Stimulated activated CD4-positive, alpha-beta T cell treated with anti-CD3 and anti-CD28 coated beads, Interleukin-4, amount 100 ng/mL, for 1 hour (primary cell): Measurements from ENCODE around the gene SYTL2.

Source experiments
- DNase-seq: peaks from one replicate; pipeline ENCODE4 v3.0.0-alpha.2; 2020

The SYTL2 gene

GRCh38 chr11:85827748-85828639 is 17.1 kb upstream of the SYTL2 start:
- no peak for DNase-seq

DNA sequence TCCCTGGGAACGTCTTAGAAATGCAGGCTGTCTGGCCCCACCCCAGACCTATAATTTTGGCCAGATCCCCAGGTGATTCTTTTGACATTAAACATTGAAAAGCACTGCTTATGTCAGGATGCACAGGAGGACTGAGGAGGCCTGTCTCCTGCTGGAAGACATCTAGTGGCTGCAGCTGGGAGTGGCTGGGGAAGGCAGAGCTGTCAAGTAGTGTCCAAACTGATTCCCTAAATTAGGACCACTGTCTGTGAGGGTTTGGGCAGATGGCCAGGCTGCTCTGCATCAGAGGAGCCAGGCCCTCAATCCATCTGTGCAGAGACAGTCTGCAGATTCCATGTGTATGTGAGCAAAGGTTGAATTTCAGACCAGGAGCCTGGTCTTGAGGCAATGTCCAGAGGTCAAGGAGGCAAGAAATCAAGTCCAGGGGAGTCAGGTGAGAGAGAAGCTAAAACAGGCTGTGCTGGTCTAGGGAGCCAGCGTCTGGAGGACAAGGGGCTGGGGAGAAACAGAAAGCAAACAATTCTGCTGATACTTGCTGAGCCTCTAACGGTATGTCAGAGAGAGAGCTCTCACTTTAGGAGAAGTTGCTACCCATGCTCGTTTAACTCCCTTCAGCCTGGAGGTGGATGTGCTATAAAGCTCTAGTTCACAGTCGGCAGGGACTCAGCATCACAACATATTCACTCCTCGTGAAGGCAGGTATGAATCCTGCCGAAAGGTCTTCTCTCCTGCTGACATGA is 15.3 kb upstream of the SYTL2 start:
- no peak for DNase-seq

- no peak for DNase-seq
Observed at GRCh38 chr11:85825616-85826015, 14.7 kb upstream of the SYTL2 start.

- DNase-seq, result no peak
Observed at GRCh38 chr11:85823816-85824215, 12.9 kb upstream of the SYTL2 start.

DNA sequence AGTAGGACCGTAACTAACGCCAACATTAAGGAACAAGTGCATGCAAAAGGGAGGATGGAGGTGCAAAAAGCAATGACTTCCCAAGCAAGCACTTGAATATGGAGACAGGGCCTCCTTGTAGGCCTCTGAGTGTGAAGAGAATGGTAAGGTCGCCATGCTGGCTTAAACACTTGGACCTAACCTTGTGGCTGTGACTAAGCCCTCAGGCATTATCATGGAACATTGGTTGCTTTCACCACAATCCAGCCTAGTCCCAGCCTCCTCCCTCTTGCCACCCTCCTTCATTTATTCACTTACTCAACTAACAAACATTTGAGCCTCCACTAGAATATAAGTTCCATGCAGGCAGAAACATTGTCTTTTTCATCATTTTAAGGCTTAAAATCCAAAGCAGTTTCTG is 11.9 kb upstream of the SYTL2 start:
- DNase-seq, result no peak

- no peak for DNase-seq
Observed at GRCh38 chr11:85821636-85822035, 10.7 kb upstream of the SYTL2 start.

- no peak for DNase-seq
Observed at GRCh38 chr11:85819441-85819840, 8.5 kb upstream of the SYTL2 start.

DNA sequence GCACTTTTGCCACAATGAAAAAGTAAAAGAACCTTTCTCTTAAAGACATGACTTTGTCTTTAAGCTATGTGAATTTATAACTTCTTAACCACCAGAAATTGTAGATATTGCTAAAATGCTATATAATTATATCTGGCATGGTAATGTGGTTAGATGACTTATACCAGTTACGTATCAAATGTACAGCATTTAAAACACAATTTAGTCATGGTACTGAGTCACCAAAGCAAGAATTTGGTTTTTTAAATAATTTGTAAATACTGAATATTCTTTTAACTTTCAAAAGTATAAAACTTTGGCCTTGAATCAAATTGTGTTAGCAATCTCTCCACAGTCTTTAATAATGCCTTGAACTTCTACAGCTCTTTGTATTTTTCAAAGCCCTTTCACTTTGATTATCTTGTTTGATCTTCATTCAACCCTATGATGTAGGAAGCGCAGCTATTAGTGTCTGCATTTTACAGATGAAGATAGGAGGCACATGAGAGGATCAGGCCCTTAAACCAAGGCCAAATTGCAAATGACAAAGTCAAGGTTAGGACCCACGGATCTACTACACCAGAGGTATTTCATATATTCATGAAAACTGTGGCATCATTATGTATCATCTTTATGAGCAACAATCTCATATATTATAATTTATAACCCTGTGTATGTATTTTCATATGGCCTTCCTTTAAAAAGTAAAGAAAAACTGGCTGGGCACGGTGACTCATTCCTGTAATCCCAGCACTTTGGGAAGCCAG is 4.4 kb upstream of the SYTL2 start:
- DNase-seq, result no peak

DNA sequence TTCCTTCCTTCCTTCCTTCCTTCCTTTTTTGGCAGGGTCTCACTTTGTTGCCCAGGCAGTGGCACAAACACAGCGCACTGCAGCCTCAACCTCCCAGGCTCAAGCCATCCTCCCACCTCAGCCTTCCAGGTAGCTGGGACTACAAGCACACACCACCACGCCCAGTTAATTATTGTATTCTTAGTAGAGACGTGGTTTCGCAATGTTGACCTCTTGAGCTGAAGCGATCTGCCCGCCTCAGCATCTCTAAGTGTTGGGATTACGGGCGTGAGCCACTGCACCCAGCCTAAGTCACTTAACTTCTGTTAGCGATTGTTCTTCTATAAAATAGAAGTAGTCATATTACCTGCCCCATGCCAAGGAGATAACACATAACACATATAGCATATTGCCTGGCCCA is 2.8 kb upstream of the SYTL2 start:
- no peak for DNase-seq

DNA sequence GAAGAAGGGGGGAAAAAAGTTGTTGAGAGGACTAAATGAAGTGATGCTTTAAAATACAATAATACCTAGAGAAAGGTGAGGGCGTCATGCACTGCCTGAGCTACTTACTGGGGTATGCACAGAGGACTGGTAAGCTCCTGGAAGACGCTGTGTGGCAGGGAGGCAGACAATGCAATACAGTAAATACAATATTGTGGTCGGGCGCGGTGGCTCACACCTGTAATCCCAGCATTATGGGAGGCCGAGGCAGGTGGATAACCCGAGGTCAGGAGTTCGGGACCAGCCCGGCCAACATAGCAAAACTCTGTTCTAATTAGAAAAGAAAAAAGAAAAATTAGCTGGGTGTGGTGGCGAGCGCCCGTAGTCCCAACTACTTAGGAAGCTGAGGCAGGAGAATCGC is 683 bp upstream of the SYTL2 start:
- DNase-seq, result no peak

GRCh38 chr11:85810521-85810870 is 445 bp downstream of the SYTL2 start:
- DNase-seq, result no peak

DNA sequence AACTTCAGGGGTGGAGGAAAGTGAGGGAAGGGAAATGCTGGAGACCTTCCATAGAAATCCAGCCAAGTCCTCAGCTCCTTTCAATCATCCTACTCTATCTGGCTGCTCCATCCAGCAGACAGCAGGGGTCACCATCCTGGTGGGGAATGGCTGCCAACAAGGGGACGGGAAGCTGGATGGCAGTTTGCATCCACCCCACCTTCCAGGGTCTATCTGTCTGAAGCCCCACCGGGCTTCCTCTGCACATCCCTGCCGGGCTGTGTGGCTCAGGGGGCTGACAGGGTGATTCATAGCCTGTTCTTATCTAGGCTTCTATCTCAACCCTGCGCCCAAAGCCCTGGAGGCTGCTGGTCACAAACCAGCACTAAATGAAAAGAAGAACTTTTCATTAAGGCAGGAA is 1.1 kb downstream of the SYTL2 start:
- DNase-seq, result no peak

DNA sequence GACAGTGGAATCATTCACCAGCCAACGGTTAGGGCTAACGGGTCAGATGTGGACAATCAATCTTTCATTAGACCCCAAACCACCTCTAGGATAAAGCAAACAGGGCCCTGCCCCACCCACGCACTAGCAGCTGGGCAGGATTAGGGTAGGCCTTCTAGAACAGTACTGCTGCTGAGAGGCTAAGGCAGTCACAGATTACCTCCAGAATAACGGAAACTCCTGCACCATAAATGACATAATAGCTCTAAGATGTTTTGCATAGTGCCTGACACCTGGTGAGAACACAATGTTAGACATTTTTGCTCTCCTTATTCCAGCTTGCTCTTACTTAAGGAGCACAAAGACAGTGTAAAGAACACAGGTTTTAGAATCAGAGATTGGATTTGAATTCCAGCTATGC is 1.8 kb downstream of the SYTL2 start:
- no peak for DNase-seq

DNA sequence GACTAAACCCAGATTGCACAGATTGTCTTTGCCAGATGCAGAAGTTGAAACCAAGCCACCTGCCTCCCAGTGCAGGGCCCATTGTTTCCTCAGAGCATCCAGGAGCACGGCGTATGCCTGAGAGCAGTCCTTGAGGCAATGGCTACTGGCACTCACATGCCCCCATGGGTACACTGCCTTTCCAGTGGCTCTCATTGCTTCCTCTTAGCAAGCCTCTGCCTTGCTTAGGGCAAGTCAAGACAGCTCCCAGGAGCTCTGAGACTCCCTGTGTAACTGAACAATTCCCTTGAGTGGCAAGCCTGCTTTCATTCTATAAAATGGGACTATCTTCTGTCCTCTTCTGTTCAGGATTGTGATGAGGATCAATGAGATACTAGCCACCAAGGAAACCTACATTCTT is 4.1 kb downstream of the SYTL2 start:
- no peak for DNase-seq

DNA sequence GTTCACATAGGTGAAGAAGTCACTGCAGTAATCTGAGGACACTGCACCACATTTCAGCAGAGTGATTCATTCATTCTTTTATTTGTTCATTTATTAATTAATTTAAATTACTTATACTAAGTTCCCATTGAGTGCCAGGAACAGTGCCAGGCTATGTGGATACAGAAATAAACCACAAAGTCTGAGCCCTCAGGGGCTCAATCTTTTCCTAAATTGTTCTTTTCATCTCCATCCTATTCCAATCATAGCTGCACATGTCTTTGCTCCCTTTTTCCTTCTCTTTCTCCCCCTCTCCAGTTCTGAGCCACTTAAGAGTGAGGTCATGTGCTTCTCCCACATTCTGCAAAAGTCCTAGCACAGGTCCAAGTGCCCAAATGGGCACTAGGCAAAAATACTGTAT is 4.9 kb downstream of the SYTL2 start:
- DNase-seq, result no peak

DNA sequence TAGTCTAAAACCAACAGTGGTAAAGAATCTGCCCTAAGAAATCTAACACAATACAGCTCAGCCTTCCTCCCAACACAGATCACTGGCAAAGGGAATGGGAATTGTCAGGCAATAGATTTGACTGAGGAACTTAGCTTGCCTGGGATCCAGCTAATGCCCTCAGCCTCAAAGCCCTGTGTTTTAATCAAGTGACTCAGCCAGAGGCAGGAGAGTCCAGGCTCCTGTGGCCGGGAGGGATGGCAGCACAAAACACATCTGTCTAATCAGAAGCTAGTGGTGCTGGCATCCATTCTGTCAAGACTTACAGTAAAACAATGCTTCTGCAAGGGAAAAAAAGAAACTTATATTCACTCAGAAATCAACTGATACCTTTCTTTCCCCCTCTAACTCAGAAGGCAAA is 5.6 kb downstream of the SYTL2 start:
- no peak for DNase-seq

DNA sequence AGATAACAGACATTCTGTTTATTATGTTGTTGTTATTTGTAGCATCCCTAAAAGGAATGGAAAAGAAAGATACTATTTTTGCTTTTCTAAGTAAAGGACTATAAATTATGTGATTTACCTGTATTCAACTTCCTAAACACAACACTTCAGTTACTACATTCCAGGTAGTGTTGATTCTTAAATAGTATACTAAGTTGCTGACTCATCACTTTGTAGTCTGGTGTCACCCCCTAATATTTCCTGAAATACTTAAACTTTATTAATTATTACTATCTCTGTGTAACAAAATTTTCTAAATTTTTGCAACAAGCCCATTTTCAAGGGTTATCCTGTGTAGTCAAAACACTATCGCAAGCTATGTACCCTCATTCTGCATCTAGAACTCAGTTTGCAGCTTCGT is 7.0 kb downstream of the SYTL2 start:
- no peak for DNase-seq

DNA sequence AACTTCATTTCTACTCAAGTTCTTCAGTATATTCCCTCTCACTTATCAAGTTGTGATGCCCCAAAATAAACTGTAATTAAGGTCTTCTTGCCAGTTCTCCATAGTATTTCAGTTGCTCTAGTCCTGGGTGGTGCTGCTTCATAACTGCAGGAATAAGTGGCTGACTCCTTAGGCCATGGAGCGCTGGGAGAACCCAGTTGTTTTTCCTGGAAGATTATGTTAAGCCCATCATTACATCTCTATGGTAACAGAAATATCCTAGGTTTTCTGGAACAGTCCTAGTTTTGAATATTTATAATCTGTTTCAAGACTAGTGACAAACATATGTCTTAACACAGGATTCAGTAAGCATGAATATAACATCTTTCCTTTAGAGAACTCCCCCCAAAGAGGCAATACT is 7.6 kb downstream of the SYTL2 start:
- DNase-seq, result no peak

DNA sequence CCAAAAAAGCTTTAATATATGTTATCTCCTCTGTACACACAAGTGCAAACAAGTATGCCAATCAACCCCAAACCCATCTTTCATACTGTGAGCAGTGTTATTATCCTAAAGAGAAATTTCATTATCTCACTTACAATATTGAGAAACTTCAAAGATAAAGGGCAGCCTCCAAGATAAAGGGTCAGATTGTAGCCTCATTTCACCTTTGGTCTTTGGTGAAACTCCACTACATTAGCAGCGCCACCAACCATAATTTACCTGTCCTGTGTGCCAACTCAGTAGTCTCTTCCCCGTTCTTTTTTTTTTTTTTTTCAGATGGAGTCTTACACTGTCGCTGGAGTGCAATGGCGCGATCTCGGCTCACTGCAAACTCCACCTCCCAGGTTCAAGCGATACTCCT is 9.4 kb downstream of the SYTL2 start:
- no peak for DNase-seq

- DNase-seq, result no peak
Observed at GRCh38 chr11:85800595-85801342, 10.2 kb downstream of the SYTL2 start.

GRCh38 chr11:85799142-85799541 is 11.8 kb downstream of the SYTL2 start:
- no peak for DNase-seq

- no peak for DNase-seq
Observed at GRCh38 chr11:85798361-85798760, 12.6 kb downstream of the SYTL2 start.
